ENCODE data around the gene ZBTB9.

GRCh38 chr6:33418690-33419291 lies 35.6 kb upstream of the ZBTB9 start:
- TF ChIP-seq CTCF (IDR thresholded peaks at IDR 0.05) (no peak), EP300 (IDR thresholded peaks at IDR 0.05) (no peak), POLR2A (IDR thresholded peaks at IDR 0.05) (no peak)
